HEK293 (cell line): ENCODE measurements around the gene CYB561A3.

ENCODE experiments used
- CTCF ChIA-PET: fragments of 350-600 bp; formaldehyde crosslinking; extraction: SDS; loops from one replicate; lab custom pipeline; 2021; ENCODE audit warnings: antibody characterized with exemption; lab: Yijun Ruan, JAX
- POLR2A ChIA-PET: fragments of 300-600 bp; formaldehyde crosslinking; extraction: SDS; loops from one replicate; lab custom pipeline; 2020; ENCODE audit warnings: antibody characterized with exemption, inconsistent platforms; lab: Yijun Ruan, JAX
- H3K27ac ChIP-seq: fragments of 200-500 bp; sonication (Bioruptor generic); 2 replicates; pipeline ENCODE4 v1.5.1; 2014; ENCODE audit warnings: low read depth, low read length, control low read depth, inconsistent platforms; ENCODE audit errors: extremely low read depth
- H3K36me3 ChIP-seq, 2 experiments: fragments of 200-500 bp in 1 of 2; sonication (Bioruptor generic) in 1 of 2; 1 replicate in 1 of 2; 2 replicates in 1 of 2; pipeline ENCODE4 v1.5.1; 2014 to 2017; ENCODE audit warnings: inconsistent platforms in 2 of 2, low read length in 2 of 2; ENCODE audit not compliant: control insufficient read depth in 2 of 2, insufficient read depth in 1 of 2
- H3K4me1 ChIP-seq: fragments of 200-500 bp; sonication (Bioruptor generic); 2 replicates; pipeline ENCODE4 v1.5.1; 2014; ENCODE audit warnings: mild to moderate bottlenecking, low read length, inconsistent platforms; ENCODE audit not compliant: control insufficient read depth, insufficient read depth
- H3K4me3 ChIP-seq: 2 replicates; pipeline ENCODE4 v1.5.1; 2011; ENCODE audit warnings: low read depth, mild to moderate bottlenecking, control low read depth, low read length, moderate library complexity
- H3K9me3 ChIP-seq: fragments of 200-500 bp; sonication (Bioruptor generic); 2 replicates; pipeline ENCODE4 v1.5.1; 2014; ENCODE audit warnings: low read depth, low read length, inconsistent platforms; ENCODE audit not compliant: control insufficient read depth, insufficient read depth
- FEZF1 ChIP-seq: fragments of 450-650 bp; formaldehyde crosslinking; IDR thresholded peaks from 2 replicates; pipeline ENCODE4 v1.5.1; 2016; ENCODE audit warnings: missing biosample characterization, missing genetic modification characterization
- GLI2 ChIP-seq: fragments of 450-650 bp; formaldehyde crosslinking; IDR thresholded peaks from 2 replicates; pipeline ENCODE4; 2017; ENCODE audit warnings: missing biosample characterization, missing genetic modification characterization, low read depth, borderline replicate concordance
- OSR2 ChIP-seq: fragments of 450-650 bp; formaldehyde crosslinking; IDR thresholded peaks from 2 replicates; pipeline ENCODE4 v1.5.1; 2016; ENCODE audit warnings: missing biosample characterization, missing genetic modification characterization
- PRDM10 ChIP-seq: fragments of 450-650 bp; formaldehyde crosslinking; IDR thresholded peaks from 2 replicates; pipeline ENCODE4 v1.5.1; 2016; ENCODE audit warnings: missing biosample characterization, missing genetic modification characterization
- PRDM4 ChIP-seq: fragments of 450-650 bp; formaldehyde crosslinking; IDR thresholded peaks from 2 replicates; pipeline ENCODE4 v1.5.1; 2017; ENCODE audit warnings: missing biosample characterization, missing genetic modification characterization
- PRDM6 ChIP-seq: fragments of 450-650 bp; formaldehyde crosslinking; IDR thresholded peaks from 2 replicates; pipeline ENCODE4 v1.5.1; 2017; ENCODE audit warnings: missing biosample characterization, missing genetic modification characterization
- SP7 ChIP-seq: fragments of 450-650 bp; formaldehyde crosslinking; IDR thresholded peaks from 2 replicates; pipeline ENCODE4 v1.5.1; 2016; ENCODE audit warnings: missing biosample characterization, missing genetic modification characterization
- TCF7L2 ChIP-seq: IDR thresholded peaks from 2 replicates; pipeline ENCODE4 v1.6.1; 2011; ENCODE audit warnings: low read depth, mild to moderate bottlenecking, inconsistent platforms, low read length, moderate library complexity, borderline replicate concordance
- TRIM28 ChIP-seq: IDR thresholded peaks from 2 replicates; pipeline ENCODE4 v1.6.1; 2011; ENCODE audit warnings: low read length, control low read depth, borderline replicate concordance
- ZNF266 ChIP-seq: fragments of 450-650 bp; formaldehyde crosslinking; IDR thresholded peaks from 2 replicates; pipeline ENCODE4 v1.5.1; 2016; ENCODE audit warnings: missing biosample characterization, missing genetic modification characterization, low read depth
- ZNF366 ChIP-seq: fragments of 450-650 bp; formaldehyde crosslinking; conservative IDR thresholded peaks from 2 replicates; pipeline ENCODE4 v1.5.1; 2016; ENCODE audit warnings: missing biosample characterization, missing genetic modification characterization
- ZNF37A ChIP-seq: fragments of 450-650 bp; IDR thresholded peaks from 2 replicates; pipeline ENCODE4 v1.5.1; 2018; ENCODE audit warnings: missing biosample characterization, missing genetic modification characterization
- ZNF404 ChIP-seq: fragments of 450-650 bp; formaldehyde crosslinking; IDR thresholded peaks from 2 replicates; pipeline ENCODE4 v1.5.1; 2017; ENCODE audit warnings: missing biosample characterization, missing genetic modification characterization
- ZNF692 ChIP-seq: fragments of 450-650 bp; formaldehyde crosslinking; IDR thresholded peaks from 2 replicates; pipeline ENCODE4 v1.5.1; 2016; ENCODE audit warnings: missing biosample characterization, missing genetic modification characterization
- ZNF843 ChIP-seq: fragments of 450-650 bp; formaldehyde crosslinking; IDR thresholded peaks from 2 replicates; pipeline ENCODE4 v1.5.1; 2016; ENCODE audit warnings: missing biosample characterization, missing genetic modification characterization

The CYB561A3 gene

GRCh38 chr11:61327669-61328071 is 34.0 kb downstream of the CYB561A3 start (continued):
- no peak for TF ChIP-seq ZNF692 (tag by site-specific recombination)
- no peak for TF ChIP-seq TRIM28
- TF ChIP-seq ZNF366 (tag by site-specific recombination) = no peak
- TF ChIP-seq, all 188 proteins: peak for 0

- H3K36me3 ChIP-seq = peaks cover 23 to 95% of the 10 kb centered on the region in 2 experiments
- POLR2A ChIA-PET = interaction anchor here (1.0 kb wide), 1 partner anchor 31 kb away, joined by 5 read pairs; the partner anchor contains the start of gene VWCE
- CTCF ChIA-PET = interaction anchor here (0.7 to 2.7 kb wide), 2 partner anchors 10 to 36 kb away, joined by 4 to 10 read pairs; partner anchors contain the start of gene CYB561A3
- H3K4me3 ChIP-seq = no peak overlapping the region
- H3K9me3 ChIP-seq = no peaks in the 10 kb centered on the region
- H3K4me1 ChIP-seq = no peaks in the 10 kb centered on the region
- H3K27ac ChIP-seq = no peak overlapping the region
- TF ChIP-seq PRDM4 (0 out of 2 replicates have a peak, but pooled peaks have one; percentile 20), ZNF37A (tag by site-specific recombination) (no peak), ZNF843 (tag by site-specific recombination) (peak; percentile 48; the same call in 1 of the 2 replicates), FEZF1 (peak; percentile 96), ZNF266 (tag by site-specific recombination) (no peak), ZNF404 (no peak), GLI2 (tag by site-specific recombination) (no peak), SP7 (peak; percentile 56), OSR2 (tag by site-specific recombination) (peak; percentile 77; the same call in 1 of the 2 replicates), TCF7L2 (peak; percentile 74; the same call in 1 of the 2 replicates), PRDM6 (0 out of 2 replicates have a peak, but pooled peaks have one; percentile 12), PRDM10 (tag by site-specific recombination) (peak; percentile 82)
Observed at GRCh38 chr11:61325649-61326414, 35.9 kb downstream of the CYB561A3 start.
